ENCODE data around the gene SRXN1. TPM values are rescaled to one million over a fixed set of nuclear protein-coding genes. Genes with fewer than 3 reads are reported as not detected.

SRXN1 gene
- total and polyA plus RNA-seq, 8 donors = 6.2 to 40.9 (median 7.6) TPM

GRCh38 chr20:635028-635892 lies 17.7 kb downstream of the SRXN1 start:
- TF ChIP-seq CTCF (IDR thresholded peaks at IDR 0.05) = no peak

GRCh38 chr20:634148-634925 lies 18.7 kb downstream of the SRXN1 start:
- Histone ChIP-seq H3K27me3 (peaks cover 0 to 8% of the 10 kb centered on the region in 2 donors), H3K9me3 (no peaks in the 10 kb centered on the region), H3K4me1 (no peaks in the 10 kb centered on the region), H3K36me3 (no peaks in the 10 kb centered on the region), H3K27ac (no peak overlapping the region), H3K4me3 (no peak overlapping the region)
- DNase-seq = no peak
- ATAC-seq = no peak
- intact Hi-C loops (cut with DNase I) = no loop called here
- TF ChIP-seq CTCF (IDR thresholded peaks at IDR 0.05) = no peak

More at GRCh38 chr20:635028-635892, 17.7 kb downstream of the SRXN1 start:
- Histone ChIP-seq H3K4me1 (no peaks in the 10 kb centered on the region), H3K27me3 (peaks cover 0 to 6% of the 10 kb centered on the region in 2 donors), H3K27ac (no peak overlapping the region), H3K36me3 (no peaks in the 10 kb centered on the region), H3K4me3 (no peak overlapping the region), H3K9me3 (no peaks in the 10 kb centered on the region)
- ATAC-seq (no peak), DNase-seq (no peak)
- intact Hi-C loops (cut with DNase I) = no loop called here

- H3K9me3 ChIP-seq = no peaks in the 10 kb centered on the region
- intact Hi-C loops (cut with DNase I) = no loop called here
- H3K27ac ChIP-seq = no peak overlapping the region
- H3K4me1 ChIP-seq = no peaks in the 10 kb centered on the region
- H3K36me3 ChIP-seq = no peaks in the 10 kb centered on the region
- H3K27me3 ChIP-seq = peaks cover 0 to 12% of the 10 kb centered on the region in 2 donors
- no peak overlapping the region for H3K4me3 ChIP-seq
- TF ChIP-seq CTCF (IDR thresholded peaks at IDR 0.05) = no peak
- ATAC-seq (no peak), DNase-seq (no peak)
Observed at GRCh38 chr20:631101-631500, 21.9 kb downstream of the SRXN1 start.

- Histone ChIP-seq H3K9me3 (no peaks in the 10 kb centered on the region), H3K4me1 (no peaks in the 10 kb centered on the region), H3K27me3 (peaks cover 0 to 12% of the 10 kb centered on the region in 2 donors), H3K4me3 (no peak overlapping the region), H3K36me3 (no peaks in the 10 kb centered on the region), H3K27ac (no peak overlapping the region)
- ATAC-seq (no peak), DNase-seq (no peak)
- intact Hi-C loops (cut with DNase I) = no loop called here
- no peak for TF ChIP-seq CTCF (IDR thresholded peaks at IDR 0.05)
Observed at GRCh38 chr20:626579-626978, 26.4 kb downstream of the SRXN1 start.

GRCh38 chr20:625360-625932 lies 27.6 kb downstream of the SRXN1 start:
- H3K4me1 ChIP-seq = no peaks in the 10 kb centered on the region
- DNase-seq (no peak), ATAC-seq (no peak)
- H3K36me3 ChIP-seq = no peaks in the 10 kb centered on the region
- H3K27me3 ChIP-seq = peaks cover 0 to 13% of the 10 kb centered on the region in 2 donors
- TF ChIP-seq CTCF (IDR thresholded peaks at IDR 0.05) = no peak
- H3K27ac ChIP-seq = no peak overlapping the region
- intact Hi-C loops (cut with DNase I) = no loop called here
- H3K9me3 ChIP-seq = no peaks in the 10 kb centered on the region
- H3K4me3 ChIP-seq = no peak overlapping the region

Measured in left lung (tissue), 10 donors.